Large intestine (tissue), 3 donors: ENCODE data around the gene CARMIL1. TPM values are rescaled to one million over a fixed set of nuclear protein-coding genes. Genes with fewer than 3 reads are reported as not detected.

Experiments
- DNase-seq, 2 donors: peaks; one replicate each; pipeline versions ENCODE4 v3.0.0 to v3.0.0-alpha.2; 2013
- H3K27ac ChIP-seq: one replicate; pipeline ENCODE4 v1.5.1; 2013; ENCODE audit warnings: low read length
- H3K27me3 ChIP-seq: 2 replicates; pipeline ENCODE4 v1.6.1; 2013; ENCODE audit warnings: low read length; ENCODE audit not compliant: control insufficient read depth, insufficient read depth
- H3K36me3 ChIP-seq: 2 replicates; pipeline ENCODE4 v1.6.1; 2013; ENCODE audit warnings: low read length; ENCODE audit not compliant: control insufficient read depth, insufficient read depth
- H3K4me1 ChIP-seq: one replicate; pipeline ENCODE4 v1.6.1; 2013; ENCODE audit warnings: low read length; ENCODE audit not compliant: control insufficient read depth, insufficient read depth
- H3K4me3 ChIP-seq: one replicate; pipeline ENCODE4 v1.5.1; 2013; ENCODE audit warnings: low read length
- H3K9me3 ChIP-seq: one replicate; pipeline ENCODE4 v1.6.1; 2013; ENCODE audit warnings: mild to moderate bottlenecking, low read depth, low read length, moderate library complexity; ENCODE audit not compliant: control insufficient read depth
- WGBS: methylation state at CpG from one replicate; pipeline ENCODE4 v1.1.5; 2013; ENCODE audit warnings: low lambda C conversion rate; ENCODE audit not compliant: insufficient coverage; 5-methylcytosine and 5-hydroxymethylcytosine counted together
- polyA plus RNA-seq: library from polyadenylated mRNA; unstranded; fragments of 120-200 nt; gene quantifications from one replicate; pipeline ENCODE4 v1.2.1, GENCODE V29; 2013

The CARMIL1 gene
- polyA plus RNA-seq, 1 donor: 32.2 TPM

DNA sequence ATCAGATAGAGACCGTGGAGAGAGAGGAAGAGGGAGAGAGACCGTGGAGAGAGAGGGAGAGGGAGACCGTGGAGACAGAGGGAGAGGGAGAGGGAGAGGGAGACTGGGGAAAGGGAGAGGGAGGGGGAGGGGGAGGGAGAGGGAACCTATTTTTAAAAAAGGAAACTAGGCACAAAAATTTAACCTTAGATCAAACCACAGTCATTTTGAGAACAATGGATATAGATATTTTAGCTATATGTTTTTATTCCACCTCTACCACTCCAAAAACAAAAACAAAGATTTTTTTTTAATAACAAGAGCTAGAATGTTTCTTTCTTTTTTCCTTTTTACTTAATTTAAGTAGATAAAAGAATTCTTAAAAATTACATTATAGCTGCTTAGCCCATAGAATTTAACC, 307.8 kb downstream of the CARMIL1 start:
- WGBS: no CpG with 5 or more reads among the region's 3 CpGs
- H3K4me3 ChIP-seq: no peak overlapping the region
- DNase-seq: no peak

DNA sequence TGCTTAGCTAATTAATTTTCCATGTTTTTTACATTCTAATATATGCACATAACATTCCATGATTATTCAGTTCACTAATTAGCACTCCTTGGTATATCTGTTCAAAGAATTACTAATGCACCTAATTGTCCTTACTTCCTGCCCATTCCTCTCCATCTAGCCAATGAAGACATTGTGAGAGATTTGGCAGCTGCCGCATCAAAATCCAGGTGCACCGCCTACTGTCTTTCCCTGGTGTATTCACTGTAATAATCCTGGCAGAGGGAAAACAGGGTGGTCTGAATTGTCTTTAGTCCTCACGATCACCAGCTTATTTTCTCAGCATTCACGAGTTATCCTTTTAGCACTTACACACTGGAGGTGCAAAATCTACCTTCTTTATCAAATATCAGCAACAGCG, 311.8 kb downstream of the CARMIL1 start:
- WGBS: no CpG with 5 or more reads among the region's 5 CpGs
- H3K9me3 ChIP-seq: peaks cover 6% of the 10 kb centered on the region

More for the DNA sequence above, 307.8 kb downstream of the CARMIL1 start:
- Histone ChIP-seq H3K27me3 (no peaks in the 10 kb centered on the region), H3K36me3 (peaks cover 7% of the 10 kb centered on the region), H3K27ac (no peak overlapping the region), H3K9me3 (peaks cover 8% of the 10 kb centered on the region), H3K4me1 (no peaks in the 10 kb centered on the region)

DNA sequence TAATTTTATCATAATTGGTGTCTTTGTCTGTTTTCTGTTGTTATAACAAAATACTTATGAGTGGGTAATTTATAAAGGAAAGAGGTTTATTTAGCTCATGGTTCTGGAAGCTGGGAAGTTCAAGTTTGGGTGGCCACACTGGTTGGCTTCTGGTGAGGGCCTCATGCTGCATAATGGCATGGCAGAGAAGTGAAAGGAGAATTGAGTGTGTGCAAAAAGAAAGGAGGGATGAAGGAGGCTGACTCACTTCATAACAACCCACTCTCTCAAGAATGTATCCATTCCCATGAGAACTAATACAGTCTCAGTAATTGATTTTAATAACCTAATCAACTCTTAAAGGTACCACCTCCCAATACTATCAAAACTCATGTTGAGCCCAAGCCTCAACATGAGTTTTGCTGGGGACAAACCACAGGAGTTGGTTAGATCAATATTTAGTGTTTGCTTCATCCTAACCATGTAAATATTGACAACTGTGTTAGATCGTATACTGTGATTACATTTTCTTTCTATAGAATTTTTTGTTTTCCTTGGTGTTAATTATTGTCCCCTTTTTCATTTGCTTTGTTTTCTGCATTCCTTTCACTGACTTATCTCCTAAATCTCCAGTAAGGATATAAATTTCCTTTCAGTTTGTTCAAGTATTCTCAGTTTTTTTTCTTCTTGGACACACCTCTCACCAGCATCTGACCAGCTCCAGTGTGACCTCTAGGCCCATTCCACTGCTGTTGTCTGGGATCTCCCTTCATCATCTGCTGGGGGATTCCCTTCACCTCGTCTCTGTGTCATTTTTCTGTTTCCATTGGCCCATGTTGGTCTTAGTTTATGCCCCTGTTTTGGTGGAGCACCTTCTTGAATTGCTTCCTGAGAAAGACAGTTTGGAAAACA, 318.0 kb downstream of the CARMIL1 start:
- Histone ChIP-seq H3K27ac (no peak overlapping the region), H3K4me1 (peaks cover 8% of the 10 kb centered on the region), H3K9me3 (no peaks in the 10 kb centered on the region), H3K27me3 (no peaks in the 10 kb centered on the region), H3K36me3 (peaks cover 12% of the 10 kb centered on the region), H3K4me3 (no peak overlapping the region)
- 94% methylated on average over 1 of the region's 2 CpGs for WGBS
- DNase-seq: no peak

More for the DNA sequence above, 311.8 kb downstream of the CARMIL1 start:
- Histone ChIP-seq H3K36me3 (peaks cover 16% of the 10 kb centered on the region), H3K4me3 (no peak overlapping the region), H3K27me3 (no peaks in the 10 kb centered on the region), H3K4me1 (no peaks in the 10 kb centered on the region), H3K27ac (no peak overlapping the region)
- DNase-seq: no peak

DNA sequence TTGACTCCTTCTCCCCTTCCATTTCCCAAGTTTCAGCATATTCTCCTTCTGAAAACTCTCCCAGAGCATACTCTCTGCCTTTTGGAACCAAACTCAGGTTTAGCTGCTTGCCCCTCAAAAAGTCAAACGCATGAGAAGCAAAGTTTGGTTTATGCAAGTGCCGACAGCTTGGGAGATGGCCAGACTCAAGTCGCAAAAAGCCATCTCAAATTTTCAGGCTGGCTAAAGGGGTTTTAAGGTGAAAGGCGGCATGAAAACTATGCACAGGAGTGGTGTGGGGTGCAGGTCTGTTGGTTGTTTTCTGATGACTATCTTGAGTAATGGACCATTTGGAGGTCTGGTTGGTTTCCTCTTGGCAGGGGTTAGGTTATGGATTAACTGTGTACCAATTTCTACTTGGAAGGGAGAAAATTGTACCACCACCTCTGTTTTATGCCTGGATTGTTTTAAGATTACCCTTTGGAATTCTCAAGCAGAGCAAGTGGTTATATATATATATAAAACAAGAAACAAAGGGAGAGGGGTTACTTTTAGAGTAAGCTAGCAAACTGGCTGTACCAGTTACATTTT, 320.4 kb downstream of the CARMIL1 start:
- H3K27me3 ChIP-seq: no peaks in the 10 kb centered on the region
- no CpG with 5 or more reads among the region's 4 CpGs for WGBS
- peaks cover 9% of the 10 kb centered on the region for H3K4me1 ChIP-seq
- no peak overlapping the region for H3K4me3 ChIP-seq
- H3K27ac ChIP-seq: no peak overlapping the region
- peaks cover 6% of the 10 kb centered on the region for H3K36me3 ChIP-seq
- DNase-seq: no peak
- no peaks in the 10 kb centered on the region for H3K9me3 ChIP-seq

DNA sequence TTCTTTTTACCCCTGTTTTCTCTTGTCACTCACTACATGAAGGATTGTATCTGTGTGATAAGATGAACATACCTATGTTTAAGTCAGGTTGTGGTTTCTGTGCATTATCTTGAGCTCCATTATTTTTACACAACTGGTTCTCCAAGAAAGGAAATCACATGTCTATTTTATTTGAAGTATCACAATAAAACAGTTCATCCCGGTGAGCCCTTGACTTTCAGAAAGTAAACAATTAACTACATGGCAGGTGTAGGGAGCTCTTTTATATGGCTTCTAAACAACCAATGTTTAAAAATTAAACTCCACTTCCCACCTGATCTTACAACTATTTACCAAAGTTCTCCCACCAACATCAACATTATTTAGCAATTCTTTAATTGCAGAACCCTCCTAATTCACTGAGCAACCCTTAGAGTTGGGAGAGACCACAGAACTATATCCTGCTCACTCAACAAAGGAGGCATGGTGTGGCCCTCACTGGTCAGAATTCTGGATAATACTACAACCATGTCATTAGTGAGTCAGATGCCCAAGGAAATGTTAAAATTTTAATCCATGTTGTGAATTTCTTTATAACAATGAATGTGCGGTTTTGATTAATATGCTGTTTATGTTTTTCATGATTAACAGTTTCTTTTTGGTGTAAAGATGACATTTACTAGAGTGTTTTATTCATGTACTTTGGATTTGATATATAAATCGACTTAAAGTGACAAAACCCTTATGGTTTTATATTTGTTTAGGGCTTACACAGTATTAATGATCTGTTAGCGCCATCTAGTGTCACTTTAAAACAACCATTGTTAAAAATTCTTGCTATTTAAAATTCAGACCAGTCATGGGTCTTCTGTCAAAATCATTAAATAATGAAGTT, 322.9 kb downstream of the CARMIL1 start:
- Histone ChIP-seq H3K4me1 (peaks cover 9% of the 10 kb centered on the region), H3K27me3 (no peaks in the 10 kb centered on the region), H3K27ac (peak overlapping the region; percentile 71), H3K9me3 (no peaks in the 10 kb centered on the region), H3K4me3 (no peak overlapping the region), H3K36me3 (peaks cover 12% of the 10 kb centered on the region)
- DNase-seq: peak; percentile 38 to 77
- 0% methylated on average over 1 of the region's 4 CpGs for WGBS

DNA sequence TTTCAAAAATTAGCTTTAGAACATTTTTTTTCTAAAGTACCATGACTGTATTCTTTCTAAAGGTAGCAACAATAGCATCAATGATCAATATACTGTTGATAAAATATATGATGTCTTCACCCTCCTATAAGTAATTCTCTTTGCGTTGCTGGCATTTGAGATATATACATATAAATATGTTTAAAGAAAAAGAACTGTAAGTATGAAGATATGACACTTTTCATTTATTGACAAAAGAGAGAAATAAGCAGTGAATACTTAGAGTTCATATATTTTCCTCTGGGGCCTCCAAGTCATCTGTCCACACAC, 323.5 kb downstream of the CARMIL1 start:
- Histone ChIP-seq H3K9me3 (no peaks in the 10 kb centered on the region), H3K27me3 (no peaks in the 10 kb centered on the region), H3K36me3 (peaks cover 14% of the 10 kb centered on the region), H3K4me3 (no peak overlapping the region), H3K27ac (no peak overlapping the region), H3K4me1 (peaks cover 9% of the 10 kb centered on the region)
- DNase-seq: no peak
- WGBS: 100% methylated on average over 1 of the region's 1 CpG

DNA sequence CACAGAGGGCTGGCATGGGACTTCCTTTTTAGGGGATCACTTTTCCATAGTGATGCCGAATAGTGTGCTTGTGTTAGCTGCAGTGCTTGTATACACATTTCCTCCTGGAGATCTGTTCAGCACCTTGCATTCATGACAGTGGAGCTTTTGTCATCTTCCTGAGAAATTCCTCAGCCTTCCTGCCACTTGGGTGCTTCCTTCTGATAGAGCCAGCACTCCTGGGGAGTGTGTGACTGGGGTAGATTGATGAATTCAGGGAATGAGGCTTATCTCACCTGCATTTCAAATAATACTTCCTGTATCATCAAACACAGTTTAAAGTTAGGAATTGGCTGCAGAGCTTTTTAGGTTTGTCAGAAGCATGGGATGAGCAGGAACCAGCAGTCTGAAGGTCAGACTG, 324.1 kb downstream of the CARMIL1 start:
- Histone ChIP-seq H3K36me3 (peaks cover 14% of the 10 kb centered on the region), H3K4me3 (no peak overlapping the region), H3K9me3 (no peaks in the 10 kb centered on the region), H3K27me3 (no peaks in the 10 kb centered on the region), H3K27ac (no peak overlapping the region), H3K4me1 (peaks cover 9% of the 10 kb centered on the region)
- WGBS: no CpG with 5 or more reads among the region's 1 CpG
- no peak for DNase-seq

DNA sequence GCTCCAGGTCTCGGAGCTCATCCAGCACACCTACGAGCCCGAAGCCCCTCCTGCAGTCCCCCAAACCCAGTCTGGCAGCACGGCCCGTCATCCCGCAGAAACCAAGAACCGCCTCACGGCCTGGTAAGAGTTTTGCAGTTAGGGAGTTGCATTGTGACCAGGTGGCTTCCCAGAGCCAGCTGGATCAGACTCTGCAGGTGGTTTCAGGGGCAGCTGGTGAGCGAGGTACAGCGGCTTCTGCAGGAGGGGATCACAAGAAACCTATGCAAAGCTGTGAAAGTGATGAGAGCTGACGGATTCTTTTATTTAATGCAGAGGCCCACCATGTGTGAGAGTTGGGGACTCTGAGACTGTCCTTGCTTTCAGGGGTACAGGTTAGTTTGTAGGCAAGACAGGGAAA, 327.0 kb downstream of the CARMIL1 start:
- no peak overlapping the region for H3K27ac ChIP-seq
- peaks cover 5% of the 10 kb centered on the region for H3K4me1 ChIP-seq
- H3K9me3 ChIP-seq: no peaks in the 10 kb centered on the region
- no peak overlapping the region for H3K4me3 ChIP-seq
- peaks cover 24% of the 10 kb centered on the region for H3K36me3 ChIP-seq
- no peaks in the 10 kb centered on the region for H3K27me3 ChIP-seq
- no peak for DNase-seq
- WGBS: no CpG with 5 or more reads among the region's 11 CpGs

DNA sequence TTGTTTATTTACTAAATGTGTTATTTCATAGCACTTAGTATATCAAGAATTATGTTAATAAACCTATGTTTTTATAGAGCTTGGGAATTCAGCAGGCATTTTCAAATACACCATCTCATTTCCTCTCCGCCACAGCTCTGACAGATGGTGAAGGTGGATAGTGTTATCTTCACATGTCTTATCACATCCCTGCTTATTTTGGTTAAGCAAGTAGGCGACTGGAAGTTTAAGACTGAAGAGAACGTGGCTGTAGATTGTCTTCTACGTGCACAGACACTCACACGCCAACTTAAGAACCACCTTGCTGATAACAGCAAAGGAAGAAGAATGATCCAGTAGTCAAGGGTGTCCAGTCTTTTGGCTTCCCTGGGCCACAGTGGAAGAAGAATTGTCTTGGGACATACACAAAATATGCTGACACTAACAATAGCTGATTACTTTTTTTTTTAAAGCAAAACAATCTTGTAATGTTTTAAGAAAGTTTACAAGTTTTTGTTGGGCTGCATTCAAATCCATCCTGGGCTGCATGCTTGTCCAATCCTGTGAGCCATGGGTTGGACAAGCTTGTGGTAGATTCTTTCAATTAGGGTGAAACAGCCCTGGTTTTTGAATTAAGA, 329.5 kb downstream of the CARMIL1 start:
- H3K36me3 ChIP-seq: peaks cover 23% of the 10 kb centered on the region
- no peaks in the 10 kb centered on the region for H3K27me3 ChIP-seq
- no peak overlapping the region for H3K27ac ChIP-seq
- H3K4me3 ChIP-seq: no peak overlapping the region
- no peak for DNase-seq
- H3K9me3 ChIP-seq: no peaks in the 10 kb centered on the region
- WGBS: 80% methylated on average over 1 of the region's 5 CpGs
- no peaks in the 10 kb centered on the region for H3K4me1 ChIP-seq

DNA sequence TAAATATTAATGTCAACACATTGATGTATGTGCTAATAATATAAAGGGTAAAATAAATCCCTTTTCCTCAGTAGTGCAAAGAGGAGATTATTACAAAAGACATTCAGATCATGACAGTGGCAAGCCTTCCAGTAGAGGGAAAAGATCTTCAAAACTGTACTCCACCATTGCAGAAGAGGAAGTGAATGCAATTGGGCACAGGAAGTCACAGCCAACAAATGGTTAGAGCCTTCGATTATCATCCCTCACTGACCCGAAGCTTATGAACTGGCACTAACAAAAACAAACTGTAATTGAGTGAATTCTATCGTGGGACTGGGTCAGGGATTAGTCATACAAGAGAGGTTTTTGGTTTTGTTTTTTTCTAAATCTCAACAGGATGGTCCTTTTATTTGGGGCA, 333.5 kb downstream of the CARMIL1 start:
- DNase-seq: no peak
- no peaks in the 10 kb centered on the region for H3K4me1 ChIP-seq
- H3K27ac ChIP-seq: no peak overlapping the region
- no peaks in the 10 kb centered on the region for H3K9me3 ChIP-seq
- 95% methylated on average over 2 of the region's 3 CpGs for WGBS
- no peaks in the 10 kb centered on the region for H3K27me3 ChIP-seq
- H3K36me3 ChIP-seq: peaks cover 12% of the 10 kb centered on the region
- H3K4me3 ChIP-seq: no peak overlapping the region
